Stimulated activated CD8-positive, alpha-beta memory T cell treated with anti-CD3 and anti-CD28 coated beads, Interleukin-4, amount 100 ng/mL, for 48 hours (primary cell): Measurements from ENCODE around the gene COL2A1.

Experiments
- DNase-seq: peaks from one replicate; pipeline ENCODE4 v3.0.0-alpha.2; 2020

The COL2A1 gene

GRCh38 chr12:48004053-48004941 is at the start of gene COL2A1:
COL2A1 (minus strand) TSS chr12:48004476; CDS start chr12:48004321, 155 bp downstream.
- peak; percentile 40 for DNase-seq

GRCh38 chr12:48053883-48054282 is 49.6 kb upstream of the COL2A1 start:
- DNase-seq: no peak

GRCh38 chr12:48053122-48053521 is 48.8 kb upstream of the COL2A1 start:
- DNase-seq: no peak

- no peak for DNase-seq
Observed at GRCh38 chr12:48051681-48052080, 47.4 kb upstream of the COL2A1 start.

GRCh38 chr12:48050174-48050573 is 45.9 kb upstream of the COL2A1 start:
- no peak for DNase-seq

GRCh38 chr12:48045965-48046518 is 41.8 kb upstream of the COL2A1 start:
- no peak for DNase-seq

GRCh38 chr12:48045061-48045846 is 41.0 kb upstream of the COL2A1 start:
- no peak for DNase-seq

- DNase-seq: no peak
Observed at GRCh38 chr12:48044396-48044795, 40.1 kb upstream of the COL2A1 start.

- DNase-seq: no peak
Observed at GRCh38 chr12:48043771-48044170, 39.5 kb upstream of the COL2A1 start.

GRCh38 chr12:48041591-48042423 is 37.5 kb upstream of the COL2A1 start:
- no peak for DNase-seq

- no peak for DNase-seq
Observed at GRCh38 chr12:48040354-48040753, 36.1 kb upstream of the COL2A1 start.

- no peak for DNase-seq
Observed at GRCh38 chr12:48039151-48039550, 34.9 kb upstream of the COL2A1 start.

GRCh38 chr12:48038085-48038484 is 33.8 kb upstream of the COL2A1 start:
- DNase-seq: no peak

- no peak for DNase-seq
Observed at GRCh38 chr12:48037267-48037915, 33.1 kb upstream of the COL2A1 start.

GRCh38 chr12:48036818-48037217 is 32.5 kb upstream of the COL2A1 start:
- DNase-seq: no peak

- DNase-seq: no peak
Observed at GRCh38 chr12:48034835-48035805, 30.8 kb upstream of the COL2A1 start.

GRCh38 chr12:48033451-48033850 is 29.2 kb upstream of the COL2A1 start:
- DNase-seq: no peak

GRCh38 chr12:48032597-48032996 is 28.3 kb upstream of the COL2A1 start:
- DNase-seq: no peak

GRCh38 chr12:48031135-48031960 is 27.1 kb upstream of the COL2A1 start:
- no peak for DNase-seq

GRCh38 chr12:48030173-48030650 is 25.9 kb upstream of the COL2A1 start:
- DNase-seq: no peak
